Measurements from ENCODE around the gene SERTAD1.
"Not testable (repeated sequence)": the region's sequence is repeated elsewhere in the genome, so short reads cannot be mapped to it uniquely, and the experiment has no call there.

Gene SERTAD1

DNA sequence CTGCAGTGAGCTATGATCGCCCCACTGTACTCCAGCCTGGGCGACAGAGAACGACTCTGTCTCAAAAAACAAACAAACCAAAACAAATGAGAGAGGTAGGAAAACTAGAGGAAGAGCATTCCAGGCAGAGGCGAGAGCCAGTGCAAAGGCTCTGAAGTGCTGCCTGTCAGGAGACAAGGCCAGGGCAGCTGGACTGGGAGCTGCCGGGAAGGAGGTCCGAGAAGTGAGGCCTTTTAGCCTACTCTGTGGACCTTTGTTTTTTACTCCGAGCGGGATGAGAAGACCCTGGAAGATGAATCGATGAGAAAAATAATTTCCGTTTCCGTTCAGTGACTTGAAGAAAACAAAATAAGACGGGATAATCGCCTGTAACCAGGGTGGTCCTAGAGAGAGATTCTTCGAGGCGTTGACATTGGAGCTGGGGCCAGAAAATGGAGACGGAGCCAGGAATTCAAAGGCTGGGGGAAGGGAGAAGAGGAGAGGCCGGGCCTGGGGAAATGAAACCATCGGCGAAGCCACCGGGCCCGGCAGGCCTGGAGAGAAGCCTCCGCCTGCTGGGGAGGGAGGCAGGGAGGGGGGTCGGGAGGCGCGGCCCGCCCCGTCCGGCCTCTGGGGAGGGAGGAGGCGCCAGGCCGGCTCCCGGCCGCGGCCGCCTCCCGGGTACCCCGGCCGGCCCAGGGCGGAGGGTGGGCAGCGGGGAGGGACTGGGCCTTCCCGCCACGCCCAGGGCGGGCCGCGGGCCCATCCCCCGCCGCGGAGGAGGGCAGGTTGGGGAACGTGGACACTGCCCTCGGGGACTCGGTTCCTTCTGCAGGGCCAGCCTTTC lies 7.8 kb upstream of the SERTAD1 start:
- peaks cover 11% of the 10 kb centered on the region for H3F3A ChIP-seq (ENCODE audit: control insufficient read depth, insufficient read depth)
- no peaks in the 10 kb centered on the region for H3K9me3 ChIP-seq (ENCODE audit: control insufficient read depth, insufficient read depth, low read length)
- no peaks in the 10 kb centered on the region for H3K9me2 ChIP-seq (replicated peaks; ENCODE audit: control insufficient read depth, low read length)
- no peaks in the 10 kb centered on the region for H4K20me1 ChIP-seq (ENCODE audit: control insufficient read depth, insufficient read depth, low read depth, low read length)
- peak overlapping the region; percentile 88 for H3K27ac ChIP-seq (ENCODE audit: low read depth, low read length)
- no peaks in the 10 kb centered on the region for H3K79me2 ChIP-seq (ENCODE audit: control insufficient read depth, low read length)
- H3K4me1 ChIP-seq (ENCODE audit: control insufficient read depth, low read length) = peaks cover 35% of the 10 kb centered on the region
- no peaks in the 10 kb centered on the region for H3K36me3 ChIP-seq (ENCODE audit: control insufficient read depth, low read length)
- peak overlapping the region; percentile 93 for H3K4me2 ChIP-seq (ENCODE audit: low read length)
- H3K4me3 ChIP-seq (ENCODE audit: low read length) = peak overlapping the region; percentile 77
- no peak for TF ChIP-seq EZH2phosphoT487 (IDR thresholded peaks at IDR 0.05; ENCODE audit: borderline replicate concordance, low read length)
- TF ChIP-seq, protein P1, sequence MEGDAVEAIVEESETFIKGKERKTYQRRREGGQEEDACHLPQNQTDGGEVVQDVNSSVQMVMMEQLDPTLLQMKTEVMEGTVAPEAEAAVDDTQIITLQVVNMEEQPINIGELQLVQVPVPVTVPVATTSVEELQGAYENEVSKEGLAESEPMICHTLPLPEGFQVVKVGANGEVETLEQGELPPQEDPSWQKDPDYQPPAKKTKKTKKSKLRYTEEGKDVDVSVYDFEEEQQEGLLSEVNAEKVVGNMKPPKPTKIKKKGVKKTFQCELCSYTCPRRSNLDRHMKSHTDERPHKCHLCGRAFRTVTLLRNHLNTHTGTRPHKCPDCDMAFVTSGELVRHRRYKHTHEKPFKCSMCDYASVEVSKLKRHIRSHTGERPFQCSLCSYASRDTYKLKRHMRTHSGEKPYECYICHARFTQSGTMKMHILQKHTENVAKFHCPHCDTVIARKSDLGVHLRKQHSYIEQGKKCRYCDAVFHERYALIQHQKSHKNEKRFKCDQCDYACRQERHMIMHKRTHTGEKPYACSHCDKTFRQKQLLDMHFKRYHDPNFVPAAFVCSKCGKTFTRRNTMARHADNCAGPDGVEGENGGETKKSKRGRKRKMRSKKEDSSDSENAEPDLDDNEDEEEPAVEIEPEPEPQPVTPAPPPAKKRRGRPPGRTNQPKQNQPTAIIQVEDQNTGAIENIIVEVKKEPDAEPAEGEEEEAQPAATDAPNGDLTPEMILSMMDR (IDR thresholded peaks at IDR 0.05; ENCODE audit: low read depth, low read length, poor library complexity, severe bottlenecking) = no peak
- H3K27me3 ChIP-seq (ENCODE audit: control insufficient read depth, low read length) = no peaks in the 10 kb centered on the region; the same call in 1 of the 2 replicates

DNA sequence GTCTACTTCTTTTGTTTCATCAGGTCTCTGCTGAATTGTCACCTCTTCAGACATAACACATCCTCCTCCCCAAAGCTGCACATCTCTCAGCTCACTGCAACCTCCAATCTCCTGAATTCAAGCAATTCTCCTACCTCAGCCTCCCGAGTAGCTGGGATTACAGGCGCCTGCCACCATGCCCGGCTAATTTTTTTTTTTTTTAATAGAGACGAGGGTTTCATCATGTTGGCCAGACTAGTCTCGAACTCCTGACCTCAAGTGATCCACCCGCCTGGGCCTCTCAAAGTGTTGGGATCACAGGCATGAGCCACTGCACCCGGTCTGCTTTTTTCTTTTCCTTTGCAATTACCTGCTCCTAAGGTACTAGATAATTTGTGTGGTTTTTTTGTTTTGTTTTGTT lies 7.0 kb upstream of the SERTAD1 start:
- H3K27ac ChIP-seq (ENCODE audit: low read depth, low read length); H3K27me3 ChIP-seq (ENCODE audit: control insufficient read depth, low read length); H3K9me3 ChIP-seq (ENCODE audit: control insufficient read depth, insufficient read depth, low read length); H3K79me2 ChIP-seq (ENCODE audit: control insufficient read depth, low read length); H4K20me1 ChIP-seq (ENCODE audit: control insufficient read depth, insufficient read depth, low read depth, low read length); H3K4me3 ChIP-seq (ENCODE audit: low read length); H3K9me2 ChIP-seq (replicated peaks; ENCODE audit: control insufficient read depth, low read length); H3K36me3 ChIP-seq (ENCODE audit: control insufficient read depth, low read length): not testable (repeated sequence)
- Histone ChIP-seq H3K4me2 (ENCODE audit: low read length) (peak overlapping the region; percentile 93; the same call in 1 of the 2 replicates), H3F3A (ENCODE audit: control insufficient read depth, insufficient read depth) (peaks cover 11% of the 10 kb centered on the region), H3K4me1 (ENCODE audit: control insufficient read depth, low read length) (peaks cover 35% of the 10 kb centered on the region)

DNA sequence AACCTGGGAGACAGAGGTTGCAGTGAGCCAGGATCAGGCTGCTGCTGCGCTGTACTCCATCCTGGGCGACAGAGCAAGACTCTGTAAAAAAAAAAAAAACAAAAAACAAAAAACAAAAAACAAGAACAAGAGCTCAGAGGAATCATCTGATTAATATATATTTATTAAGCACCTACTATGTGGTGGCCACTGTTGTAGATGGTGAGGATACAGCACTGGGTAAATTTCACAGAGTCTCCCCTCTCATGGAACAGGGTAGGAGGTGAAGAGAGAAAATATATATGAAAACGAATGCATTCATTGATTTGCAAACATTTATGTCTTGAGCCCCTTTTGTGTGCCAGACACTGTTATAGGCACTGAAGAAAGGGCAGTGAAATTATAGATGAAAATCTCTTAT lies 5.9 kb upstream of the SERTAD1 start:
- Histone ChIP-seq H3K9me2 (replicated peaks; ENCODE audit: control insufficient read depth, low read length) (no peaks in the 10 kb centered on the region), H3K36me3 (ENCODE audit: control insufficient read depth, low read length) (no peaks in the 10 kb centered on the region), H3K9me3 (ENCODE audit: control insufficient read depth, insufficient read depth, low read length) (no peaks in the 10 kb centered on the region), H3K4me3 (ENCODE audit: low read length) (no peak overlapping the region), H3F3A (ENCODE audit: control insufficient read depth, insufficient read depth) (peaks cover 11% of the 10 kb centered on the region), H3K79me2 (ENCODE audit: control insufficient read depth, low read length) (no peaks in the 10 kb centered on the region), H3K4me1 (ENCODE audit: control insufficient read depth, low read length) (peaks cover 42% of the 10 kb centered on the region), H3K27me3 (ENCODE audit: control insufficient read depth, low read length) (no peaks in the 10 kb centered on the region; the same call in 1 of the 2 replicates), H4K20me1 (ENCODE audit: control insufficient read depth, insufficient read depth, low read depth, low read length) (no peaks in the 10 kb centered on the region), H3K4me2 (ENCODE audit: low read length) (no peak overlapping the region), H3K27ac (ENCODE audit: low read depth, low read length) (no peak overlapping the region)
- TF ChIP-seq EZH2phosphoT487 (IDR thresholded peaks at IDR 0.05; ENCODE audit: borderline replicate concordance, low read length) = no peak
- TF ChIP-seq, protein P1 (IDR thresholded peaks at IDR 0.05; ENCODE audit: low read depth, low read length, poor library complexity, severe bottlenecking) = no peak

DNA sequence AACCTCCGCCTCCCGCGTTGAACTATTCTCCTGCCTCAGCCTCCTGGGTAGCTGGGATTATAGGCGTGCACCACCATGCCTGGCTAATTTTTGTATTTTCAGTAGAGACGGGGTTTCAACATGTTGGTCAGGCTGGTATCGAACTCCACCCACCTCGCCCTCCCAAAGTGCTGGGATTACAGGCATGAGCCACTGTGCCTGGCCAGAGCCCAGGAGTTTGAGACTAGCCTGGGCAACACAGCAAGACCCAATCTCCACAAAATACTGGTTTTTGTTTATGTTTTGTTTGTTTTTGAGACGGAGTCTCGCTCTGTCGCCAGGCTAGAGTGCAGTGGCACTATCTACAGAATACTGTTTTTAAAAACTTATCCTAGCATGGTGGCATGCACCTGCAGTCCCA lies 4.5 kb upstream of the SERTAD1 start:
- not testable (repeated sequence) for H3K79me2 ChIP-seq (ENCODE audit: control insufficient read depth, low read length); H3F3A ChIP-seq (ENCODE audit: control insufficient read depth, insufficient read depth); H3K4me2 ChIP-seq (ENCODE audit: low read length); H3K9me3 ChIP-seq (ENCODE audit: control insufficient read depth, insufficient read depth, low read length); H3K4me3 ChIP-seq (ENCODE audit: low read length); H3K27ac ChIP-seq (ENCODE audit: low read depth, low read length); H4K20me1 ChIP-seq (ENCODE audit: control insufficient read depth, insufficient read depth, low read depth, low read length); H3K9me2 ChIP-seq (replicated peaks; ENCODE audit: control insufficient read depth, low read length); H3K27me3 ChIP-seq (ENCODE audit: control insufficient read depth, low read length); H3K36me3 ChIP-seq (ENCODE audit: control insufficient read depth, low read length)
- peaks cover 35% of the 10 kb centered on the region for H3K4me1 ChIP-seq (ENCODE audit: control insufficient read depth, low read length)

DNA sequence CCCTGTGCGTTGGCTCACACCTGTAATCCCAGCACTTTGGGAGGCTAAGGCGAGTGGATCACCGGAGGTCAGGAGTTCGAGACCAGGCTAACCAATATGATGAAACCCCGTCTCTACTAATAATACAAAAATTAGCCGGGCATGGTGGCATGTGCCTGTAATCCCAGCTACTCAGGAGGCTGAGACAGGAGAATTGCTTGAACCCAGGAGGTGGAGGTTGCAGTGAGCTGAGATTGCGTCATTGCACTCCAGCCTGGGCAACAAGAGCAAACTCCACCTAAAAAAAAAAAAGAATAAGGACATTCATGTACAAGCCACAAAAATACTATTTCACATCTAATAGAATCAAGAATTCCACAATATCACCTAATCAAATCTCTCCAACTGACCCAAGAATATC lies 2.4 kb upstream of the SERTAD1 start:
- H3K79me2 ChIP-seq (ENCODE audit: control insufficient read depth, low read length); H3K9me2 ChIP-seq (replicated peaks; ENCODE audit: control insufficient read depth, low read length); H3F3A ChIP-seq (ENCODE audit: control insufficient read depth, insufficient read depth); H3K27ac ChIP-seq (ENCODE audit: low read depth, low read length); H3K4me3 ChIP-seq (ENCODE audit: low read length); H3K4me2 ChIP-seq (ENCODE audit: low read length); H3K36me3 ChIP-seq (ENCODE audit: control insufficient read depth, low read length); H4K20me1 ChIP-seq (ENCODE audit: control insufficient read depth, insufficient read depth, low read depth, low read length); H3K9me3 ChIP-seq (ENCODE audit: control insufficient read depth, insufficient read depth, low read length); H3K27me3 ChIP-seq (ENCODE audit: control insufficient read depth, low read length): not testable (repeated sequence)
- peaks cover 22% of the 10 kb centered on the region for H3K4me1 ChIP-seq (ENCODE audit: control insufficient read depth, low read length)

Measured in DOHH2 (cell line).